Measurements from ENCODE around the gene MYL11.
"Not testable (repeated sequence)": the region's sequence is repeated elsewhere in the genome, so short reads cannot be mapped to it uniquely, and the experiment has no call there.

MYL11 gene, protein sequence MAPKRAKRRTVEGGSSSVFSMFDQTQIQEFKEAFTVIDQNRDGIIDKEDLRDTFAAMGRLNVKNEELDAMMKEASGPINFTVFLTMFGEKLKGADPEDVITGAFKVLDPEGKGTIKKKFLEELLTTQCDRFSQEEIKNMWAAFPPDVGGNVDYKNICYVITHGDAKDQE

DNA sequence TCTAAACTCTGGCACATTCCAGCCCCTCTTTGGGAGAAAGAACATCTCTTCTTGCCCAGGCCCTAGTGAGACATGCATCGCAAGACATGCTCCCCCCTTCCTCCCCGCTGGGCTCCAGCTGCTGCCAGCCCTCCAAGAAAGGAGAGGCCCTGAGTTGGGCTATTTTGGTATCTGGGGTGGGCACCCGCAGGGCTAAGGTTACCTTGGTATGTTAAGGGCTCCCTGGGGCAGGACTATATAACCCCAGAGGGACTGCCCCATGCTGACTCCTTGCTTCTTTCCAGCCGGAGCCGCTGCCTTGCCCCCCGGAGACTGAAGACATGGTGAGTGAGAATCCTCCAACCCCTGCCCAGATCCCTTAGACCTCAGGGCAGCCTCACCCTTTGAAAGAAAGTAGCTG lies at the start of gene MYL11:
MYL11 (plus strand) TSS at position 265 of the 400 bp plus-strand sequence; CDS start at position 321, 56 bp downstream.
- DNase-seq, result no peak

DNA sequence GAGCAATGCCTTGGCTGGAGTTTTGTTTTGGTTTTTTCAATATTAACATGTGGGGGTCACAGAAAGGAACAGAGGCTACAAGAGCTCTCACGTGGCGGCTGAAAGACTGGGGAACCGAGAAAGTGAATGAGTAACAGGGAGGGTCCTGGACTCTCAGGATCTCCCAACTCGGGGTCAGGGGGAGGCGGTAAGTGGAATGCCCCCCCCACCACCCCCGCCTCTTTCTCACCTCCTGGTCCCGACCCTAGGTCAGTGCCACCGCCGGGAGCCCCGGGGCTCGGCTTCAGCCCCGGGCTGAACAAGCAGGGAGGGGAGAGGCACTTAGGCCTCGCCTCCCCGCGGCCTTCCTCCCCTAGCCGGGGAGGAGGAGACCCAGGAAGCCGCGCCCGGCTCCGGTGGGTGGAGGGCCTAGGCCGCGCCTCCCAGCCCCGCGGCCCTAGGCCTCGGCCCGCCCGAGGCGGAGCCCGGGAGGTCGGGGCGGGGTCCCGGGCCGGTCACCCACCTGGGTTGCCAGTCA lies 40.1 kb upstream of the MYL11 start:
- DNase-seq, result peak; percentile 85

DNA sequence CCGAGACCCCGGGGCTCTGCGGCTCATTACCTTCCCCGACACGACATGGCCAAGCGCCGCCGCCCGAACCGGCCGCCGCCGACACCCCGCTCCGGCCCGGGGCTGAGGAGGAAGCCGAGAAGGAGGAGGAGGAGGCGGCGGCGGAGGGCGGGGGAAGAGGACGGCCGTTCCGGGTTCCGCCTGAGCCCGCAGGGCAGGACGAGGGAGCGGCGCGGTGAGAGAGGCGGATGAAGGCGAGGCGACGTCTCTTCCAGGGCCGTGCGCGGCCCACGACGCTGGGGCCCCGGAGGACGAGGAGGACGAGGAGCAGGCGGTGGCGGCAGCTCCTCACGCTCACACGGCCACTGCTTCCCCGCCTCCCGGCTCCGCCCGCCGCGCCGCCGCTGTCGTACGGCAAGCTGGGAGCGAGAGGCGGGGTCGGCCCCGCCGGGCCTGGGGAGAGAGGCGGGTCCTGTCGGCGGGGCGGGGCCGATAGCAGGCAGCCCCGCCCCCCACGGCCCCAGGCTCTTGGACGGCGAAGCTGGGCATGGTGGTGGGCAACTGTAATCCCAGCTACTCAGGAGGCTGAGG lies 39.5 kb upstream of the MYL11 start:
- DNase-seq, result peak; percentile 81

DNA sequence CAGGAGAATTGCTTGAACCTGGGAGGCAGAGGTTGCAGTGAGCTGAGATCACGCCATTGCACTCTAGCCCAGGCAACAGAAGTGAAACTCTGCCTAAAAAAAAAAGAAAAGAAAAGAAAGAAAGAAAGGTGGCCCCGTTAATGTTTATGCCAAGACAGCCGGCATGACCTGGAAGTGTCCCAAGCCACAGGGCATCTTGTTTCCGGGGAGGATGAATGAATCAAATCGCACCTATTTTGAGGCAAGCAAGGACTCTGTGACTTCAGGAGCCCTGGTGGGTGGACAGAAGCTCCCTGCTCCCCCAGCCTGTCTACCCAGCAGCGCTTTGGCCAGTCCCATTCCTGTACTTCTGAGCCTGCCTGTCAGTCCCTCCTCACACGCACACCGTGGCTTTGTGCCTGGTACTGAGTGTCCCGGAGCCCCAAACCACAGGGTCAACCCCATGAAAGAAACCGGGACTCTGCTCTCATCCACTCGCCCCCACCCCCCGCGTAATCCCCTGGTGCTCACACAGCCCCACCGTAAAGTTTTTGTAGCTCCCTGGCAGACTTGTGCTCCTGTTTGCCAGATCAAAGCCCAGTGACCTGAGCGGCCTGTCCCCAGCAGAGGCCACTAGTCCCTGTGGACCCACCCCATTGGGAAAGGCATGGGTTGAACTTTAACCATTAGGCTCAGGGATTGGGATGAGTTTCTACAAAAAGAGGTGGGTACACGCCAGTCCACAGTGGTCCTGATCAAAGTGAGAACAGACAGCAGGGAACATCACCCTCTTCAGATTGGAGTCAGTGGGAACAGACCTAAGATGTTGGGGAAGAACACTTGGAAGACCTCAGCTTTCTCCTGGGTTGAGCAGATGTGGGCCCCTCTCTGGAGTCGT lies 38.8 kb upstream of the MYL11 start:
- peak; percentile 27 for DNase-seq

DNA sequence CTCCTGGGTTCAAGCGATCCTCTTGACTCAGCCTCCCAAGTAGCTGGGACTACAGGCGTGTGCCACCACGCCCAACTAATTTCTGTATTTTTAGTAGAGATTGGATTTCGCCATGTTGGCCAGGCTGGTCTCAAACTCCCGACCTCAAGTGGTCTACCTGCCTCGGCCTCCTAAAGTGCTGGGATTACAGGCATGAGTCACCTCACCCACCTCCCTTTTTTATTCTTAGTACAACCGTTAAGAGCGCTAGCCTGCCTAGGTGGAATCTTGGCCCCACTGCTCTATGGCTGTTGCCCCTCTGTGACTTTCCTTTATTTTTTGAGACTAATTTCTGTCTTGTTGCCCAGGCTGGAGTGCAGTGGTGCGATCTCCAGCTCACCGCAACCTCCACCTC lies 36.6 kb upstream of the MYL11 start:
- not testable (repeated sequence) for DNase-seq

DNA sequence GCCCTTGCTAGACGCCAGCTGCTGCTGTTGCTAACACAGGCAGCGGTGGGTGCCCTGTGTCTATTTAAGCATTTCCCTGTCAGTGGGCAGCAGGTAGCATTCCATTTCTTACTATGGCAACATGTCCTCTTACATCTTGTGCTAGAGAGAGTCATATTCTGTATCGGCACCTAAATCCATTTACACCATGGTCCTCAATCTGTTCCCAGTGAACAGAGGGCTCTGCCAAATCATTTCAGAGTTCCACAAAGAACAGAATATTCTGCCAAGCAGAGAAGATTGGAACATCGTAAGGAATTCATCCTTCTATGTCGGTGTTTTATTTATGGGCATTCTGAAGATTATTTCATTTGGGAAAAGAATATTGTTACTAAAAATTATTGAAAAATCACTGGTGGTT lies 35.9 kb upstream of the MYL11 start:
- not testable (repeated sequence) for DNase-seq

DNA sequence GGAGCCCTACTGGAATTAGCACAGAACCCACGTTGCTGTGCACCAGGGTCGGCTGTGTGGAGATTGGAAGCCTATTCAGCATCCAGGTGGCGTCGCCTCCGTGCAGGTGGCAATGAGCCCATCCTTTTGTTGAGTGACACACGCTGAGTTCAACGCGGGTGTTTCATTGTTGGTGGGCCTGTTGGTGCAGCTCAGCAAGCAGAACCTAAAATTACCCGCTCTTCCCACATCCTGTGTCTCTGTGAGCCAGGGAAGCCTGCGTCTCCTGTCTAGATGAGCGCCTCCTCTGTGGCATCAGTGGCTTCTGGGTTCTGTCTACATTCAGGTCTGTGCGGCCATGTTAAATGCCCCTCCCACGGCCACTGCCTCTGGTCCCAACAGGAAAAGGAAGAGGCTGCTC lies 34.0 kb upstream of the MYL11 start:
- no peak for DNase-seq

DNA sequence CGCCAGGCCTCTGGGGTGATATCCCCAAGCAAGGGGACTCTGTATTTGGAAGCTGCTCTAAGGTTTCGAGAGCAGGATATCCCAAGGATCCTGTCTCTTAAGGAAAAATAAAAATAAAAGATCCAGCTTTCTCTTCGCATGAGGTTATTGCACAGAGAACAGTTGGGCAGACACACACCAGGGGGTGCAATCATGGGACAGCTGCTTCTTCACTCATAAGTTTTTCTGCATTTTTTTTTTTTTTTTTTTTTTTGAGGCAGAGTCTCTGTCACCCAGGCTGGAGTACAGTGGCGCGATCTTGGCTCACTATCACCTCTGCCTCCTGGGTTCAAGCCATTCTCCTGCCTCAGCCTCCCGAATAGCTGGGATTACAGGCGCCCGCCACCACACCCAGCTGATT lies 32.6 kb upstream of the MYL11 start:
- not testable (repeated sequence) for DNase-seq

DNA sequence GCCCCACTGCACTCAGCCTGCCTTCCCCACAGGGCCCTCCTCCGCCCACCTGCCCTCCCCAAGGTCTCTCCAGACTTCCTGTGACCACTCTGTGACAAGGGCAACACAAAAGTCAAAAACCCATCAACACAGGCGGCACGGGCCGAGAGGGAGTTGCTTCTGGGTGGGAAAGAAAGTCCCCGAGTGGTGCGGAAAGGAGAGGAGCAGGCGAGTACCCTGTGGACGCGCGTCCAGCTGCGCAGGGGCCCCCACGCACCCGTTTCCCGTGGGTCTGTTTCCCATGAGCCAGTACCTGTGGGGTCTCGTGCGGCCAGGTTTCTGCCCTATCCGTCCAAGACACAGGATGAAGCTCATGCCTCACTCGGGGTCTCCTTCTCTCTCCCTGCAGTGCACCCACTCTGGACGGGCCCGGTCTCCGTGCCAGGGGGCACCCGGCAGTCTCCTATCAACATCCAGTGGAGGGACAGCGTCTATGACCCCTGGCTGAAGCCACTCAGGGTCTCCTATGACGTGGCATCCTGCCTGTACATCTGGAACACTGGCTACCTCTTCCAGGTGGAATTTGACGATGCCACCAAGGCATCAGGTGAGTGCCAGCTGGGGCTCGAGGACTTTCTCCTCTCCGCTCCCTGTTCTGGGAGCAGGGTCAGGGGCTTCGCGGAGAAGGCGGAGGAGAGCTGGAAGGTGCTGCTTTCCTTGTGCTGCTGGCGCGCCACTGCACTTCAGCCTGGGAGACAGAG lies 31.7 kb upstream of the MYL11 start:
- DNase-seq, result no peak

DNA sequence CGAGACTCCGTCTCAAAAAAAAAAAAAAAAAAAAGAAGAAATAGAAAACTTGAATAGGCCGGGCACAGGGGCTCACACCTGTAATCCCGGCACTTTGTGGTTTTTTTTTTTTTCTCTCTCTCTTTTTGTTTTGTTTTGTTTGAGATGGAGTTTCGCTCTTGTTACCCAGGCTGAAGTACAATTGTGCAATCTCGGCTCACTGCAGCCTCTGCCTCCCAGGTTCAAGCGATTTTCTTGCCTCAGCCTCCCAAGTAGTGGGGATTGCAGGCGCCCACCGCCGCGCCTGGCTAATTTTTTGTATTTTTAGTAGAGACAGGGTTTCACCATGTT lies 31.1 kb upstream of the MYL11 start:
- not testable (repeated sequence) for DNase-seq

DNA sequence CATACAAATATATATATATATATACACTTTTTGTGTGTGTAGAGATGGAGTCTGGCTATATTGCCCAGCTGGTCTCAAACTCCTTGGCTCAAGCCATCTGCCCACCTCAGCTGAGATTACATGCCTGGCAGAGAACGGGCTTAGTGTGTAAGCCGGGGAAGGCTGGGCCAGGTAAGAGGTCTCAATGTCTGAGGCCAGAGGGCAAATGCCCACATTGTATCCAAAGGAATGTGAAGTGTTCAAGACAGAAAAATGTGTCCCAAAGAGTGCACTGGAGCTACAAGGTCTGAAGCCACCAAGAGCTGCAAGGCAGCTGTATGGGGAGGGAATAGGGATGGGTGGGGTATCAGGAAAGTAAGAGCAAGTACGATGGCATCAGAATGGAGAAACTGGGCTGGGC lies 28.3 kb upstream of the MYL11 start:
- no peak for DNase-seq

DNA sequence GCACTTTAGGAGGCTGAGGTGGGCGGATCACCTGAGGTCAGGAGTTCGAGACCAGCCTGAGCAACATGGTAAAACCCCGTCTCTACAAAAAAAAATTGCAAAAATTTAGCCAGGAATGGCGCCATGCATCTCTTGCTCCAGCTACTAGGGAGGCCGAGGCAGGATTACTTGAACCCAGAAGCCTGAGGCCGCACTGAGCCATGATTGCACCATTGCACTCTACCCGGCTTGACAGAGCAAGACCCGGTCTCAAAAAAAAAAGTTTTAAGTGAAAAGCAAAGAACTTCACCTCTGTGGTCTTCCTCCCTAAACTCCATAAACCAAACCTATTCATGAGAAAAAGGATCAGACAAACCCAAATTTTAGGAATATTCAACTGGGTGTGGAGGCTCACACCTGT lies 26.5 kb upstream of the MYL11 start:
- no peak for DNase-seq

DNA sequence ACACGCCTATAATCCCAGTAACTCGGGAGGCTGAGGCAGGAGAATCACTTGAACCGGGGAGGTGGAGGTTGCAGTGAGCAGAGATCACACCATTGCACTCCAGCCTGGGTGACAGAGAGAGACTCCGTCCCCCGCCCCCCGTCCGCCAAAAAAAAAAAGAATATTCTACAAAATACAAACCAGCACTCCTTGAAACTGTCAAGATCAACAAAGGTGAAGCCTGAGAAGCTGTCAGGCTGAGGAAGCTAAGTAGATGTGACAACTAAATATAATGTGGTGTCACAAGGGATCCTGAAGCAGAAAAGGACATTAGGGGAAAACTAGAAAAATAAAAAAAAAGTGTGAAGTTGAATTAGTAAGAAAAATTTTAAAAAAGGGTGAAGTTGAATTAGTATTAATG lies 25.7 kb upstream of the MYL11 start:
- DNase-seq, result no peak

DNA sequence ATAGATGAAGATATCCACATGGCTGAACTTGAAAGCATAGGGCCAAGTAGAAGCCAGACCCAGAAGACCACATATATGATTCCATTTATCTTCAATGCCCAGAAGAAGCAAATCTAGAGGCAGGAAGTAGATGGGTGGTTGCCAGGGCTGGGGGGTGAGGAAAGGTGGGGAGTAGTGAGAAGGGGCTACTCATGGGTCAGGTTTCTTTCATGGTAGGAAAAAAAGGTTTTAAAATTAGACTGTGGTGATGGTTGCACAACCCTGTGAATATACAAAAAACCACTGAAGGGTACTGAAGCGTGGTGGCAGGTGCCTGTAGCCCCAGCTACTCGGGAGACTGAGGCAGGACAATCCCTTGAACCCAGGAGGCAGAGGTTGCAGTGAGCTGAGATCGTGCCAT lies 24.9 kb upstream of the MYL11 start:
- no peak for DNase-seq

DNA sequence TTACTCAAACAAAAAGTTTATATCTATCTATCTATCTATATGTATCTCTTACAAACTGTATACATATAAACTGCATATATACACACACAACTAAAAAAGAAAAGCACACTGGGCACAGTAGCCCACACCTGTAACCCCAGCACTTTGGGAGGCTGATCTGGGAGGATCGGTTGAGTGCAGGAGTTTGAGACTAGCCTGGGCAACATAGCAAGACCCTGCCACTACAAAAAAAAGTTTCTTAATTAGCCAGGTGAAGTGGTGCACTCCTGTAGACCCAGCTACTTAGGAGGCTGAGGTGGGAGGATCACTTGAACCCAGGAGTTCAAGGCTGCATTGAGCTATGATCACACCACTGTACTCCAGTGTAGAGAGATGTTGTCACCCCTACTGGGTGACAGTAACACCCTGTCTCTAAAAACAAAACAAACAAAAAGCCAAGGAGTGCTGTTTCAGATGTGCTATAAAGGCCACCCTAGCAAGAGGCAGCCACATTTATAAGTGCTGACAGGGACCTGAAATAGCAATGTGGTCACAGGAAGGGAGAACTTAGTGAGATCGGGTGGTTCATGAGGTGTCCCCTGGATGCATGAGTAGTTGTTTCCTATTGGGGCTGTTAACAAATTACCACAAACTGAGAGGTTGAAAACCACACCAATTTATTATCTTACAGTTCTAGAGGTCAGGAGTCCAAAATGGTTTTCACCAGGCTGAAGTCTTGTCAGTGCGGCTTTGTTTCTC lies 24.3 kb upstream of the MYL11 start:
- no peak for DNase-seq

DNA sequence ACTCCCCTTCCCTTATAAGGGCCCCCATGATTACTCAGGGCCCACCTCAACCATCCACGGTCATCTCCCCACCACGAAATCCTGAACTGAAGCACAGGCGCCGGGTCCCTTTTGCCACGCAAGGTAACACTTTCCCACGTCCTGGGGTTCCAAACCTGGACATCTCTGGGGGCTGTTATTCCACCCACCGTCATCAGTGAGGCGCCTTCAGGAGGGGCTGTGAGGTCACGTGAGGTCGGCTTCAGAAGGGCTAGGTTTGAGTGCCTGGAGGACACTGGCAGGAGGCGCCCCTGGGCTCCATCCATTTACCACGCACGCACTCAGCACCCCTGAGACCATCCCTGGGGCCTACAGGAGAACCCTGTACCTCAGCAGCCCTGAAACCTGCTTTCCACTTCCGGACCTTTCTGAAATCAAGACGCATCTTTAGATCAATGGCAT lies 23.6 kb upstream of the MYL11 start:
- no peak for DNase-seq

DNA sequence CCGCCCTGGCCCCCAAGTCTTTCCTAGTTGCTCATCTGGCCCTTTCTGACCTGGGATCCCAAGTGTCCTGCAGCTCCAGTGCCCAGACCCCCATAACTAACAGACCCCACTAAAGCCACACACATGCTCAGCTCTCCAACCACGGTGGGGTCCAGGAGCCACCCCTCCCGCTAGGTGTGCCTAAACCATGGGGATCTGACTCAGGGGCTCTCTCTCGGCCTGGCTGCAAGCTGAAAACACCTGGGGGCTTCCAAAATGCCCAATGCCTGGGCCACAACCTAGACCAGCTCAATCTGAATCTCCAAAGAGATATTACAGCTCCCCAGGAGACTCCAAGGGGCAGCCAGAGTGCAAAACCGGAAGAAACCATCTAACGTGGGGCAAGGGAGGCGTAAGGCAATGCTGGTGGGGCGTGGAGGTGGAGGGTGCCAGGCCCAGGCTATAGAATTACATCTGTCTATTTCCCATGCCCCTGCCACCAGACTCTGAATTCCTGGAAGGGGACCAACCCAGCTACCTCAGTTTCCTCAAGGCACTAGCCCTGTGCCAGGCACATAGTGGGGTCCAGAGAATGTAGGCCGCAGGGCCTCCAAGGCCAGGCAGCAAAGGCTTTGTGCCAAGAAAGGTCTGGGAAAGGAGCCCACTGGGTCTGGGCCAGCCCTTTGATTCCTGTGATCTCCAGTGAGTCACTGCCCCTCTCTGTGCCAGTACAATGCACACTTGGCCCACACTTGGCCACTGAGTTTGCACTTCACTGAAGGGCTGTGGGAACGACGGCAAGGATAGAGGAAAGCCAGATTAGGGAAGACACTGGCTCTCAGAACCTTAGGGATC lies 22.8 kb upstream of the MYL11 start:
- DNase-seq, result no peak

DNA sequence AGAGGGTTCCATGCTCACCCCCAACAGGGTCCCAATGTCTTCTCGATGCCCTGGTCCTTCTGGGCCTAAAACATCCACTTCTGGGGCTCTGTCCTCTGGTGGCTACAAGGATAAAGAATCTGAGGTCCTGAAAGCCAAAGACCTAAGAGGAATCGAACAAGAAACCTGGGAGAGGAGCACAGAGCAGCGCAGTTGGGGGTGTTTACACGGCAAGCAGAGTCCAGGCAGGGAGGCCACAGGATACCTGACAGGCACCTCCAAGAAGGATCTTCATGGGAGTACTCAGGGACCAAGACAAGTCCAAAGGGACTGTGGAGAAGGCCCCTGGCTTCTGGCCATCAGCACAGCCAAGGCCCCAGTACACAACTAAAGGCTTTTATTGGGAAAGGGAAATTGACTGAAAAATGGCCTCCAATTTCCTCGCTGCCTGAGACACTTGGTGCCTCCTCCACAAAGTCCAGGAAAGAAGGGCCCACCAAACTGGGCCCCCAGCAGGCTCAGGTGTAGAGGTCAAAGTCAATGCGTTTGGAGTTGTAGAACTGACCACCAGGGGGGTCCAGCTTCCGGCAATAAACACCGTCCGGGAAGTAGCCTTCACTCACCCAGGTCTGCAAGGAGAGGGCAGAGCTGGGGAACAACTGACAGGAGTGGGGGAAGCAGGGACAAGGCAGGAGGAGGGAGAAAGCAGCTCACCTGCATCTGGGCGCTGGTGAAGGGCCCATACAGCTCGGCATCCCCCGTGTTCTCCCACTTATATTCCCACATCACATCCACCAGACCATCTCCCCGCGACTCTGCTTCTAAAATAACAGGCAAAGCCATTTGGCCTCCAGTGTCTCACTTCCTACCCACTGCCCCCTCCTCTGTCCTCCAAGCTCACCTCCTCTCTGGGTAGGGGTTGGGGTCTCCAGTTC lies 21.9 kb upstream of the MYL11 start:
- DNase-seq, result no peak

DNA sequence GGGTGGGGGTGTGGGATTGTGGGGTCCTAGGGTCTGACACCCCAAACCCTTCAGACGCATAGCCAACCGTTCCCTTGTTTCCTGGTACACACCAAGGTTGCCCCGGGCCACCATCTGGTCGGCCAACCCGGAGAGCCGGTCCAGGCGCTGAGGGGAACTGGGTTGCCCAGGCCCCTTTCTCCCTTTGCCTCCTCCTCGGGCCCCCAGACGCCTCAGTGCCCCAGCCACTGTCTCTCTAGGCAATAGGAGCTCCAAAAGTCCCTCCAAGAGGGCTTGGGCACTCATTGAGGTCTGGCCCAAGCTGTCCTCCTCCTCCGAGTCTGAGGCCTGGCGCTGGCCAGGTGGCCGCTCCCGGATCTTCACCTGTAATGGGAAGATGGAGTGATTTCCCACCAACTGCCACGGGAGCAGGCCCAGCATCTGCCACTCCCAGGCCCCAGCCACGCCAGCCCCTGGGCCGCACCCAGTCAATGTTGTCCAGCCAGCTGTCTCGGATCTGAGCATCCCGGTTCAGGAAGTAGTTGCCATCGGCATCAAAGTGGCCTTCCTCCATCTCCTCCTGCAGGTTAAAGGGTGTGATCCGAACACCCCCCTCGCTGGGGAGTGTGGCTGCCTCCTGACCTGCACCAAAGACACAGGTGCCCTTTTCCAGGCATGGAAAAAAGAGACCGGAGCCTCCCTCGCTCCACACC lies 21.0 kb upstream of the MYL11 start:
- no peak for DNase-seq

Measured in inflammatory macrophage treated with lipopolysaccharide for 4 hours (primary cell).